Umbilical cord (tissue), 2 donors: ENCODE measurements around the gene PHLPP1. TPM values are rescaled to one million over a fixed set of nuclear protein-coding genes. Genes with fewer than 3 reads are reported as not detected.

Experiments used
- DNase-seq: peaks from one replicate; pipeline ENCODE4 v3.0.0-alpha.2; 2015; ENCODE audit warnings: low spot score
- total RNA-seq: library from RNA; depleted of rRNA; stranded (reverse); fragments of >200 nt; gene quantifications from one replicate; pipeline ENCODE4 v1.2.3, GENCODE V29; 2014; ENCODE audit warnings: low replicate concordance; ENCODE audit not compliant: insufficient read depth

PHLPP1 gene
- total RNA-seq, 1 donor from 2014 or later: 14.4 TPM

- DNase-seq: no peak
These were observed 288.6 kb downstream of the PHLPP1 start for GRCh38 chr18:63003899-63004298.

- no peak for DNase-seq
These were observed 289.2 kb downstream of the PHLPP1 start for GRCh38 chr18:63004466-63005089.

GRCh38 chr18:63005306-63005705 lies 290.0 kb downstream of the PHLPP1 start:
- no peak for DNase-seq

GRCh38 chr18:63007231-63007630 lies 291.9 kb downstream of the PHLPP1 start:
- DNase-seq: no peak

- peak; percentile 71 for DNase-seq
These were observed 300.9 kb downstream of the PHLPP1 start for GRCh38 chr18:63016270-63016669.

- no peak for DNase-seq
These were observed 301.7 kb downstream of the PHLPP1 start for GRCh38 chr18:63017076-63017475.

GRCh38 chr18:63017977-63018376 lies 302.6 kb downstream of the PHLPP1 start:
- no peak for DNase-seq

- DNase-seq: no peak
These were observed 307.2 kb downstream of the PHLPP1 start for GRCh38 chr18:63022429-63023022.

GRCh38 chr18:63025251-63026090 lies 310.1 kb downstream of the PHLPP1 start:
- DNase-seq: peak; percentile 24

- DNase-seq: no peak
These were observed 313.0 kb downstream of the PHLPP1 start for GRCh38 chr18:63028380-63028779.

Other genes starting within 250 kb of the PHLPP1 start
- gene ZCCHC2, start 192.5 kb upstream of the PHLPP1 start, total RNA-seq: 7.2 TPM